ENCODE data around the gene EEIG2.
"Not testable (repeated sequence)": the region's sequence is repeated elsewhere in the genome, so short reads cannot be mapped to it uniquely, and the experiment has no call there.

Gene EEIG2

DNA sequence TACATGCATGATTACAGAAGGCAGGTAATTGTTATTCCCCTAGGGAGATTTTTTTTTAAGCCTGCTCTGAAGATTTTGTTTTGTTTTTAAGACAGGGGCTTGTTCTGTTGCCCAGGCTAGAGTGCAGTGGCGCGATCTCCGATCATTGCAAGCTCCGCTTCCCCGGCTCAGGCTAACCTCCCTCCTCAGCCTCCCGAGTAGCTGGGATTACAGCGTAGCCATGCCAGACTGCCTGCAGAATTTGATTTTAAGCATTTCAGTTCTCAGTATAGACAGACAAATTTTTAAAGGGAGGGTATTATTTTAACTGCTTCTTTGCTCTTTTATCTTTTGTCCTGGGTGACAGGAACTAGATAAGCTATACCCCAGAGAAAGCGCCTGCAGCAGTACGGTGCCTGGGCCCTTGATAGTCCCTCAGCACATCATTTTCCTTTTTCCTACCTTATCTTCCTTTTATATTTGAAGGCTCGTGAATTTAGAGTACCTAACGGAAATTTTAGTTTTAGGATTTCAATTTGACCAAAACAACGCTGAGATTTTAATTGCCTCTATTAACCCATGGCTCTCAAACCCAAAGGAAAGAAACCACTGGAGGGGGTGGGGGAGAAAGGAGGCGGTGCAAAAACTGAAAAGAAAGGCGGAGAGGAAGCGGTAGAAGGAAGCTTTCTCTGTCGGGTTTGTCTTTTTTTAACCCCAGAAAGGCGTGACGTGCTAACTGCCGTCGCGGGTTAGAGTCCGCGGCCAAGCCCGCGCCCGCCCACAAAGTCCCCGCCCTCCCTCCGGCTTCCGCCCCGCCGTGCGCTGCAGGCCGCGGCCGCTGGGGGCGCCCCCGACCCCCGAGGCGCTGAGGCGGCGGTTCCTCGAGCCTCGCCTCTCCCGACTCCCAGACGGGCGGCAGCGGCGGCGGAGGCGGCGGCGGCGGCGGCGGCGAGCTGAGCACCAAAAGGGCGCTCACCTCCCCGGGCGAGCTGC, at the start of gene EEIG2:
EEIG2 (plus strand) TSS at position 886 of the 972 bp plus-strand sequence. CDS start 329 bp downstream, outside the sequence.
- peak; percentile 48 to 90 for DNase-seq

DNA sequence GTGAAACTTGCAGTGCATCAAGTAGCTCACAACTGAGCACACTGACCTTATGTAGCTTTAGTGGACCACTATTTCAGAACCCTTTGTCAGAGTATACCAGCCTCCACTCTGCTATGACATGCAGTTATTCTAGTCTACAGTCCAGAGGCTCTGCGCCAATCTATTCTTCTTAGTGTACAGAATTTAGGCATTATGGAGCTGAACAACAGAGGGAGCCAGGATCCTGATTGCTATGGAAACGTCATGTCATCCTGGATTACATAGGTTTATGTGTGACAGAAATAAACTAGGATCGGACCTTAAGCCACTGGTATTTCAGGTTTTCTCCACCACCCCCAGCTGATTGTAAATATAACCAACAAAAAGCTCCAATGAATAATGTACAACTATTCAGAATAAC, 48.1 kb upstream of the EEIG2 start:
- DNase-seq, result no peak

DNA sequence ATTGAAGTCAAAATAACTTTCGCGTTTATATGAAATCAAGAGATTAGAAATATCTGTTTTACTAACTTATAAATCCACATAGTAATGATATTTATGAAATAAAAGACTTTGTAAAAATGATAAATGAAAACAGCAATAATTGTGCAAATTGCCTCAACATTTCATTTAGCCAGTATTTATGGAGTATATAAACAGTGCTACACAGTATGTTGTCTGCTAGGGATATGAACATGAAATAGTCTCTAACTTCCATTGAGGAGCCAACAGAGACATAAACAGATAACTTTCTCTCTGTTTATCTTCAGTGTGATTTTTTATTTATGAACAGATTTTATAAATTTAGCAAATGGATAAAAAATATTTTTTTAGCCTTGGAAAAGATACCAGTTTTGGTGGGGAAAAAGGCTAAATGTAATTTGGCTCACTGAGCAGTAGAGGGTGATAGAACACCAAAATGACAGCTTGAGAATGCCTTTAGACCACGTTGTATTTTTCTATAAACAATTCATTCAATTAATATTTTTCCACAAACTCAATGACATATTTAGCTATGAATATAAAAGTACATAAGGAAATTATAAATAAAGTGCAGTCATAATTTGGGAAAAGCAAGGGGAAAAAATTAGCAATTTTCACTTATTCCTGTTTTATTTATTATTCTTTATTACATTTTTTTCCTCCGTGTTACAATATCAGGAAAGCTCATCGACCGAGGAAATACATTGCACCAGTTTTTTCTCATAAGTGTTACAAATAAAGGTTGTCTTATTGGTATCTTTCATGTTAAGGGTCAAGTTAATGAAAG, 47.5 kb upstream of the EEIG2 start:
- DNase-seq, result peak; percentile 7 to 54

DNA sequence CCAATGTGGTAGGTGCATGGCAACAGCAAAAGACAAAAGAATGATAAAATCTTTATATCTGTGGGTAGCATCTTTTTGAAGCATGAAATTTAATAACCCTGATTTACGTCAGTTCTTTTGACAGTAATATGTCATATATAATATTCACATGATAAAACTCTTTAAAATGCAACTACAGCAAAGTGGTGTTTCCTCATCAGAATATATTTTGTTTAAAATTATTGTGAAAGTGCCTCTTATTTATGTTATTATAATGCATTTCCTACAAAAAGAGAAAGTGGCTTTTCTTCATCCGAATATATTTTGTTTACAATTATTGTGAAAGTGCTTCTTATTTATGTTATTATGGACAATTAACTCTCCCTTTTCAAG, 46.9 kb upstream of the EEIG2 start:
- no peak for DNase-seq

DNA sequence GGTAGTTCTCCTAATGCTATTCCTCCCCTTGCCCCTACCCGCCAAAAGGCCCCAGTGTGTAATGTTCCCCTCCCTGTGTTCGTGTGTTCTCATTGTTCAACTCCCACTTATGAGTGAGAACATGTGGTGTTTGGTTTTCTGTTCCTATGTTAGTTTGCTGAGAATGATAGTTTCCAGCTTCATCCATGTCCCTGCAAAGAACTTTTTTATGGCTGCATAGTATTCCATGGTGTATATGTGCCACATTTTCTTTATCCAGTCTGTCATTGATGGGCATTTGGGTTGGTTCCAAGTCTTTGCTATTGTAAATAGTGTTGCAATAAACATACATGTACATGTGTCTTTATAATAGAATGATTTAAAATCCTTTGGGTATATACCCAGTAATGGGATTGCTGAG, 46.0 kb upstream of the EEIG2 start:
- not testable (repeated sequence) for DNase-seq

DNA sequence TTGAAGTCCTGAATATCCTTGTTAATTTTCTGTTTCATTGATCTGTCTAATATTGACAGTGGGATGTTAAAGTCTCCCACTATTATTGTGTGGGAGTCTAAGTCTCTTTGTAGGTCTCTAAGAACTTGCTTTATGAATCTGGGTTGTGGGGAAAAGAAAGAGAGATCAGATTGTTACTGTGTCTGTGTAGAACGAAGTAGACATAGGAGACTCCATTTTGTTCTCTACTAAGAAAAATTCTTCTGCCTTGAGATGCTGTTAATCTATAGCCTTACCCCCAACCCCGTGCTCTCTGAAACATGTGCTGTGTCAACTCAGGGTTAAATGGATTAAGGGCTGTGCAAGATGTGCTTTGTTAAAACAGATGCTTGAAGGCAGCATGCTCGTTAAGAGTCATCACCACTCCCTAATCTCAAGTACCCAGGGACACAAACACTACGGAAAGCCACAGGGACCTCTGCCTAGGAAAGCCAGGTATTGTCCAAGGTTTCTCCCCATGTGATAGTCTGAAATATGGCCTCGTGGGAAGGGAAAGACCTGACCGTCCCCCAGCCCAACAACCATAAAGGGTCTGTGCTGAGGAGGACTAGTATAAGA, 42.5 kb upstream of the EEIG2 start:
- not testable (repeated sequence) for DNase-seq

DNA sequence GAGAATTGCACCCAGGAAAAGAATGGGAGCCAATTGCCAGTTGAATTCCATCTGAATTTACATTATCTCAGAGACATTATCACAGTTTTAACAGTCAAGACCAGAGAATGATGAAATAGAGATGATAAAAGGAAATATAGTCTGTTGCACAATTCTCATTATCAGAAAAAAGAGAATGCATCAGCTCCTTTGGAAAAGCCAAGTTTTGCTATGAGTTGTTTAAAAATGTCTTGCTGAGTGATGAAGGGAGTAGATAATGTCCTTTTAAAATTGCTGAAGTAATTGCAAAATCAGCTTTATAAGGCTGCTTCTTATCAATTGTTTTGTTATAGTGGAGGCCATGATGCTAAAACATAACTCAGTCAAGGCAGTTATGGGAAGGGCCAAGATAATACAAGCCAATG, 37.9 kb upstream of the EEIG2 start:
- no peak for DNase-seq

DNA sequence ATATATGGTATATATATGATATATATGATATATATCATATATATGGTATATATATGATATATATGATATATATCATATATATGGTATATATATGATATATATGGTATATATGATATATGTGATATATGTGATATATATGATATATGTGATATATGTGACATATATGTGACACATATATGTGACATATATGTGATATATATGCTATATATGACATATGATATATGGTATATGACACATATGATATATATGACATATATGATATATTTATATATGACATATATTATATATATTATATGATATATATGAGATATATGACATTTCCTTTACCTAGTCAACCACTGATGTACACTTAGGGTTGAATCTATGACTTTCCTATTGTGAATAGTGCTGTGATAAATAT, 36.1 kb upstream of the EEIG2 start:
- no peak for DNase-seq

DNA sequence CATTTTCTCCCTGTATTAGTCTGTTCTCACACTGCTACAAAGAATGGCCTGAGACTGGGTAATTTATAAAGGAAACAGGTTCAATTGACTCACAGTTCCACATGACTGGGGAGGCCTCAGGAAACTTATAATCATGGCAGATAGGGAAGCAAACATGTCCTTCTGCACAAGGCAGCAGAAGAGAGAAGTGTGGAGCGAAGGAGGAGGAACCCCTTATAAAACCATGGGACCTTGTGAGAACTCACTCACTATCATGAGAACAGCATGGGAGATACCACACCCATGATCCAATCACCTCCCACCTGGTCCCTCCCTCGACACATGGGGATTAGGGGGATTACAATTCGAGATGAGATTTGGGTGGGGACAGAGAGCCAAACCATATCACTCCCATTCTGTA, 35.2 kb upstream of the EEIG2 start:
- DNase-seq, result no peak

DNA sequence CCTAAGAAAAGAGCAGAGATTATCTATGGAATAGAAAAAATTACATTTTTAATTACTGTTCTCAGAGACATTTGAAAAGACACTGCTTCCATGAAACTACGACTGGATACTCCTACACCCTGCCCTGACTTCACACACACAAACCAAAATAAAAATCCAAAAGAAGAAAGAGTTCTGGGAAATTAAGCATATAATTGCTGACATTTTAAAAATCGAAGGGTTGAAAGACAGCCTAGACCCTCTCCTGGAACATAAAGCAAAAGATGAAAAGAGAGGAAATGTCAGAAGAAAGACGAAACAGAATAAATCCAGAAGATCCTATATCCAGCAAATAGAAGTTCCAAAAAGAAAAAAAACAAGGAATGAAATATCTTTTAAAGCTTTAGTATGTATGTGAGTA, 32.8 kb upstream of the EEIG2 start:
- no peak for DNase-seq

DNA sequence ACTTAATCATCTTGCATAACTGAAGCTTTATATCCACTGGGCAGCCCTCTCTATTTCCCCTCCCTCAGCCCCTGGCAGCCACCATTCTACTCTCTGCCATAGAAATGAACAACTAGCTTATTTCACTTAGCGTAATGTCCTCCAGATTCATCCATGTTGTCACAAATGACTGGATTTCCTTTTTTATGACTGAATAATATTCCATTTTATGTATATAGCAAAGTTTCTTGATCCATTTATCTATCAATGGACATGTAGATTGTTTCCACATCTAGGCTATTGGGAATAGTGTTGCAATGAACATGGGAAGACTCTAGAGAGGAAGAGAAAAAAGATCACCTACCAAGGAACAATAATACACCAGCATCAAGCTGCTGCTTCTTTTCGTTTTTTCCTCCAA, 32.1 kb upstream of the EEIG2 start:
- no peak for DNase-seq

DNA sequence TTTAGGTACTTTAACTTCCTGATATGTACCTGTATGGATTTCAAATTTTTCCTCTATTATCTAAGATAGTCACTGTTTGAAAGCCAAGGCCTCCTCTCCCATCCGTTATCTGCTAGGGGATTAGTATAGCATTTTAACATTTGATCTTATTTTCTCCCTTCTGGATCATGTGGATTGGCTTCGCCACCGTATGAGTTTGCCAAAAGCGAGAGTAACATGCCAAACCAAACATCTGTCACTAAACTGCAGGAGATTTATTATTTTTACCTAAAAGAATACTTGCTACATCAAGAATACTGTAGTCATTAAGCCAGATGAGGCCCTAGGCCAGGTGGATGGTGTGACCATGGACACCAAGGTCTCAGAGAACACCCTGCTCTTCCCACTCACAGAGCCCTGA, 28.5 kb upstream of the EEIG2 start:
- DNase-seq, result no peak

DNA sequence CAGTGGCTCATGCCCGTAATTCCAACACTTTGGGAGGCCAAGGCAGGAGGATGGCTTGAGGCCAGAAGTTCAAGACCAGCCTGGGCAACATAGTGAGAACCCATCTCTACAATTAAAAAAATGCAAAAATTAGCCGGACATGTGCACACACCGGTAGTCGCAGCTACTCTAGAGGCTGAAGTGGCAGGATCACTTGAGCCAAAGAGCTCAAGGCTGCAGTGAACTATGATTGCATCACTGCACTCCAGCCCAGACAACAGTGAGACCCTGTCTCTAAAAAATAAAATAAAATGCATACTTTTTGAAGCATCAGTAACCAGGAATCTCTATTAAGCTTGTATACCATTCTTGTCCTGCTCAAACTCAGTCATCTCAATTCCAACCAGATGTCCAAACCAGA, 27.2 kb upstream of the EEIG2 start:
- no peak for DNase-seq

DNA sequence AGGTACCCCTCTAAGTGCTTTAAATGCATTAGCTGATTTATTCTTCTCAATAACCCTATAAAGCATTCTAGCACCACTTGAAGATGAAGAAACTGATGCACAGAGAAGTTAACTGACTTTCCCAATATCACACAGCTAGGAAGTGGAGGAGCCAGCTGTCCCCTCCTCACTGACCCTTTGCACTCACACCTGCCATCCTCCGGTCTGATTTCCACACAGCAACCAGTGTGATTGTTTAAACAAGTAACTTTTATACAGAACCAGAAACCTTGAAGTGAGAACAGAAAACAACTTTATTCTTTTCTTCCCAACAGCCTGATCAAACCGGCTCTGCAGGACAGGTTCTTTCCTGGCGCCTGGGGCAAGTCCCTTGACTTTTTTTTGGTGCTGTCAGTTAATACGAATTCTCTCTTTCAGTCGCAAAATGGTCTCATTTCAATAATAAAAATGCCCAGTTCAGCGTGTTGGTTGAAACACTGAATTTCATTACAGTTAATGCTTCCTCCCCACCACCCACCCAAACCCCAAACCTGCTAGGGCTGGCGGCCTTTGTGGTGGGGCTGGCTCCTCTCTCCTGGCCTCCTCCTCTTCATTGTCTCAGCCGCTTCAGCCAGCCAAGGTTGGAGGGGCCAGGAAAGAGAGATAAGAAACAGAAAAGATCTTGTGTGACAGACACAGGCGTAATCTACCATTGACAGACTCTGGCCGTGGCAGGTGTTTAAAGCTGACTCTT, 26.4 kb upstream of the EEIG2 start:
- DNase-seq, result no peak

DNA sequence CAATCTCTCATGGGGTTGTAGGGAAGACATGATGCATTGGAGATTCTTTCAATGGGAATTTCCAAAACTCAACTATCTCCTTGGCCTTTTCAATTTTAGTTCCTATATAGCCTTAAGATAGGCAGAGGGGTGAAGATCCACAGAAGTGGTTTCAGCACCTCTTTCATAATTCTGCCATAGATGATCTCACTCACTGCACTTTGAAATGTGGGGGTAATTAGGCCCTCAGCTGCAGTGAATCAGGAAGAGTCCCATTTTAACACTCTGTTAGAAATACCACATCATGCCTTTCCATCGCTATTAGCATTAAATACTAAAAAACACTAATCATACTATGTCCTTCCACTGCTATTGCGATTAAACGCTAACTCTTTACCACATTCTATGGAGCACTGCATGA, 25.1 kb upstream of the EEIG2 start:
- DNase-seq, result no peak

DNA sequence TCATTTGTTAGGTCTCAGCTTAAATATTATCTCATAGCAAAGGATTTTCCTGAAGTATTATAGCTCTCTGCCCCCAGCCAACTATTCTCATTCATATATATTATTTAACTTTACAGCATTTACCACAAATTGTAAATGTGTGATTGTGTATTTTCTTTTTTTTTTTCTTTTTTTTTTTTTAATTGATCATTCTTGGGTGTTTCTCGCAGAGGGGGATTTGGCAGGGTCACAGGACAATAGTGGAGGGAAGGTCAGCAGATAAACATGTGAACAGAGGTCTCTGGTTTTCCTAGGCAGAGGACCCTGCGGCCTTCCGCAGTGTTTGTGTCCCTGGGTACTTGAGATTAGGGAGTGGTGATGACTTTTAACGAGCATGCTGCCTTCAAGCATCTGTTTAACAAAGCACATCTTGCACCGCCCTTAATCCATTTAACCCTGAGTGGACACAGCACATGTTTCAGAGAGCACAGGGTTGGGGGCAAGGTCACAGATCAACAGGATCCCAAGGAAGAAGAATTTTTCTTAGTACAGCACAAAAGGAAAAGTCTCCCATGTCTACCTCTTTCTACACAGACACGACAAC, 24.5 kb upstream of the EEIG2 start:
- DNase-seq, result not testable (repeated sequence)

DNA sequence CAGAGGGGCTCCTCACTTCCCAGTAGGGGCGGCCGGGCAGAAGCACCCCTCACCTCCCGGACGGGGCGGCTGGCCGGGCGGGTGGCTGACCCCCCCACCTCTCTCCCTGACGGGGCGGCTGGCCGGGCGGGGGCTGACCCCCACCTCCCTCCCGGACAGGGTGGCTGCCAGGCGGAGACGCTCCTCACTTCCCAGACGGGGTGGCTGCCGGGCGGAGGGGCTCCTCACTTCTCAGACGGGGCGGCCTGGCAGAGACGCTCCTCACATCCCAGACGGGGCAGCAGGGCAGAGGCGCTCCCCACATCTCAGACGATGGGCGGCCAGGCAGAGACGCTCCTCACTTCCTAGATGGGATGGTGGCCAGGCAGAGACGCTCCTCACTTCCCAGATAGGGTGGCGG, 23.9 kb upstream of the EEIG2 start:
- not testable (repeated sequence) for DNase-seq

DNA sequence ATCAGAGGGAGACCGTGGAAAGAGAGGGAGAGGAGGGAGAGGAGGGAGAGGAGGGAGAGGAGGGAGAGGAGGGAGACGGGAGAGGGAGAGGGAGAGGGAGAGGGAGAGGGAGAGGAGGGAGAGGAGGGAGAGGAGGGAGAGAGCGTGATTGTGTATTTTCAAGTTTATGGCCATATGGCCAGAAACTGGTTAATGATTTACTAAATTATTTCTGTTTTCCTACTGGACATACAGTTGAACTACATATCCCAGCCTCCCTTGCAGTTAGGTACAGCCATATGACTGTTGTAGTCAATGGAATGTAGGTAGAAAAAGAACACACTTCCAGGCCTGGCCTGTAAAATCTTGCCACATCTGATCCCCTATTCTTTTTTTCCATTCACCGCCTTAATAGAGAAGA, 23.1 kb upstream of the EEIG2 start:
- DNase-seq, result peak in 1 of 2 experiments; percentile 43

DNA sequence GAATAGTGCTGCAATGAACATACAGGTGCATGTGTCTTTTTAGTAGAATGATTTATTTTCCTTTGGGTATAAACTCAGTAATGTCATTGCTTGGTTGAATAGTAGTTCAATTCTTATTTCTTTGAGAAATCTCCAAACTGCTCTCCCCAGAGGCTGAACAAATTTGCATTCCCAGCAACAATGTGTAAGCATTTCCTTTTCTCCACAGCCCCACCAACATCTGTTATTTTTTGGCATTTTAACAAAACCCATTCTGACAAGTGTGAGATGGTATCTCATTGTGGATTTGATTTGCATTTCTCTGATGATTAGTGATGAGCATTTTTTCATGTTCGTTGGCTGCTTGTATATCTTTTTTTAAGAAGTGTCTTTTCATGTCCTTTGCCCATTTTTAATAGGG, 21.9 kb upstream of the EEIG2 start:
- DNase-seq, result no peak

DNA sequence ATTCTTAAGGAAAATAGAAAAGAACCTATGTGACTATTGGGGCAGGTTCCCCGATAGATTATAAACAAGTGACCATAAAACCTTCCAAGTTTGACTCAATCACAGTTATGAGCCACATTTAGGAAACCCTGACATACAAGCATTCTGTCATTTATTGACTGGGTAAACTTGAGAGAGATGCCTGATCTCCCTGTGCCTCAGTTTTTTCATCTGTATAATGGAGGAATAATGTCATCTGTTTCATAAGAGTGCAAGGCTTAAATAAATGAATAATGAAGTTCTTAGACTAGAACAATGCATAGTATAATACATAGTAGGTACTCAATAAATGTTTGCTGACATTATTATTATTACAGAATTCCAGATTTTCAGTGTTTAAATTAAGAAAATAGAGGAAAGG, 18.9 kb upstream of the EEIG2 start:
- no peak for DNase-seq

DNA sequence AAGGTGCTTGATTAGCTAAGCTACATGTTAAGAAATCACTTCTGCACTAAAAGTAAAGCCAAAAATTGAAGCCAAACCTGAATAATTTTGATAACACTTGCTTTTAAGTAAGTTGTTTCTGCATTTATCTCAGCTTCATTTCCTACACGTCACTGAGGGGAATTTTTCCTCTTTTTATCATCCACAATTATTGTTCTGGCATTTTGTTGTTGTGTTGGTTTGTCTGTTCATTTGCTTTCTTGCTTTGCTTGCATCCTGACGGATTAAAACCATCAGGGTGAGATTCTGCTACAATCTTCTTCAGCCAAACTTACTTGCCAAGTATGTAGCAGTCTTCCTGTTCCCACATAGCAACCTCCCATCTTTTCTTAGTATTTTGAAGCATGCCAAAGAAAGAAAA, 18.0 kb upstream of the EEIG2 start:
- no peak for DNase-seq

DNA sequence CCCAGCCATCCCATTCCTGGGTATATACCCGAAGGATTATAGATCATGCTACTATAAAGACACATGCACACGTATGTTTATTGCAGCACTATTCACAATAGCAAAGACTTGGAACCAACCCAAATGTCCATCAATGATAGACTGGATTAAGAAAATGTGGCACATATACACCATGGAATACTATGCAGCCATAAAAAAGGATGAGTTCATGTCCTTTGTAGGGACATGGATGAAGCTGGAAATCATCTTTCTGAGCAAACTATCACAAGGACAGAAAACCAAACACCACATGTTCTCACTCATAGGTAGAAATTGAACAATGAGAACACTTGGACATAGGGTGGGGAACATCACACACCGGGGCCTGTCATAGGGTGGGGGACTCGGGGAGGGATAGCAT, 12.4 kb upstream of the EEIG2 start:
- DNase-seq, result not testable (repeated sequence)

All from NCI-H526 (cell line).